HG02884 (cell line): Measurements from ENCODE around the gene WFDC13.
"Not testable (repeated sequence)": the region's sequence is repeated elsewhere in the genome, so short reads cannot be mapped to it uniquely, and the experiment has no call there.

ENCODE experiments used
- ATAC-seq: cut with Tn5 transposase; IDR thresholded peaks from one replicate; pipeline ENCODE4 v1.9.1; 2021; ENCODE audit warnings: mild to moderate bottlenecking, moderate library complexity; ENCODE audit not compliant: unreplicated experiment

The WFDC13 gene, protein sequence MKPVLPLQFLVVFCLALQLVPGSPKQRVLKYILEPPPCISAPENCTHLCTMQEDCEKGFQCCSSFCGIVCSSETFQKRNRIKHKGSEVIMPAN

DNA sequence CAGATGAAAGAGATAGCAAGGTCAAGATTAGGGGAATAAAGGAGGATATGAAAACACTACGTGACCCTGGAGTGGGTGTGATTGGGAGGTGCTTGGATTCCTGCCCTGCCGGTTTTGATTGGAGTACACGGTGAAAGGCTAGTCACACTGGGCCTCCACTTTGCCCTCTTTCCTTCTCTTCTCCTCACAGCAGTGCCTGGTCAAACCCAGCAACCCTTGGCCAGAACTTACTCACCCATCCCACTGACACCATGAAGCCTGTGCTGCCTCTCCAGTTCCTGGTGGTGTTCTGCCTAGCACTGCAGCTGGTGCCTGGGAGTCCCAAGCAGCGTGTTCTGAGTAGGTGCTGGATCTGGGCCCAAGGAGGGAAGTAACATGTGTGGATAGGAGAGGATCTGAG lies at the start of gene WFDC13:
Gene WFDC13 (plus strand): TSS at position 166 of the 400 bp plus-strand sequence. CDS start 86 bp downstream, at position 252.
- no peak for ATAC-seq

DNA sequence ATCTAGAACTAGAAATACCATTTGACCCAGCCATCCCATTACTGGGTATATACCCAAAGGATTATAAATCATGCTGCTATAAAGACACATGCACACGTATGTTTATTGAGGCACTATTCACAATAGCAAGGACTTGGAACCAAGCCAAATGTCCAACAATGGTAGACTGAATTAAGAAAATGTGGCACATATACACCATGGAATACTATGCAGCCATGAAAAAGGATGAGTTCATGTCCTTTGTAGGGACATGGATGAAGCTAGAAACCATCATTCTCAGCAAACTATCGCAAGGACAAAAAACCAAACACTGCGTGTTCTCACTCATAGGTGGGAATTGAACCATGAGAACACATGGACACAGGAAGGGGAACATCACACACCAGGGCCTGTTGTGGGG lies 44.8 kb upstream of the WFDC13 start:
- ATAC-seq = not testable (repeated sequence)

DNA sequence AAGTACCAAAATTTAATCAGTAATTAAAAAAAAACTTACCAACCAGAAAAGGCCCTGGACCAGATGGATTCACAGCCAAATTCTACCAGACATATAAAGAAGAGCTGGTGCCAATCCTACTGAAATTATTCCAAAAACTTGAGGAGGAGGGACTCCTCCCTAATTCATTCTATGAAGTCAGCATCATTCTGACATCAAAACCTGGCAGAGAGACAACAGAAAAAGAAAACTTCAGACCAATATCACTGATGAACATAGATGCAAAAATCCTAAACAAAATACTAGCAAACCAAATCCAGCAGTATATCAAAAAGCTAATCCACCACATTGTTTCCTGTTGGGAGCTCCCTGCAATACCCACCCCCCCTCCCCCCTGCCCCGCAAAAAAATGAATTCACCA lies 31.7 kb upstream of the WFDC13 start, which contains the start of gene WFDC11:
Gene WFDC11 (minus strand): TSS at position 101 of the 400 bp plus-strand sequence. CDS start 19,639 bp downstream, outside the sequence.
- no peak for ATAC-seq

DNA sequence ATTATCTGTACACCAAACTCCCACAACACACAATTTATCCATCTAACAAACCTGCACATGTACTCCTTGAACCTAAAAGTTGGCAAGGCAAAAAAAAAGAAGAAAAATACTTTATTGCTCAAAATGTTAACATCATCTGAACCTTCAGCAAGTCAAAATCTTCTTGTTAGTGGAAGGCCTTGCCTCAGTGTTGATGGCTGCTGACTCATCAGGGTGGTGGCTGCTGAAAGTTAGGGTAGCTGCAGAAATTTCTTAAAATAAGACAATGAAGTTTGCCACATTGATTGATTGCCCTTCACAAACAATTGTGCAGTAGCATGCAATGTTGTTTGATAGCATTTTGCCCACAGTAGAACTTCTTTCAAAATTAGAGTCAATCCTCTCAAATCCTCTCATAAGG lies 29.1 kb upstream of the WFDC13 start:
- ATAC-seq = no peak

DNA sequence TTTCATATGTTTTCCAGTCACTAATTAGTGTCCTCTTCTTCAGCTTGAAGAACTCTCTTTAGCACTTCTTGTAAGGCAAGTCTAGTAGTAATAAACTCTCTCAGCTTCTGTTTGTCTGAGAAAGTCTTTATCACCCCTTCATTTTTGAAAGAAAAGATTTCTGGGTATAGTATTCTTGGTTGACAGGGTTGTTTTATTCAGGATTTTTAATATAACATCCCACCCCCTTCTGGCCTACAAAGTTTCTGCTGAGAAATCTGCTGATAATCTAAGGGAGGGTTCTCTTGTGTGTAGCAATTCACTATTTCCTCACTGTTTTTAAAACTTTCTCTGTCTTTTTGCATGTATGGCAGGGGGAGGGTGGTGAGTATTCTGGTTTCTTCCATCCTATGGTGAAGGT lies 22.2 kb upstream of the WFDC13 start:
- ATAC-seq = no peak

DNA sequence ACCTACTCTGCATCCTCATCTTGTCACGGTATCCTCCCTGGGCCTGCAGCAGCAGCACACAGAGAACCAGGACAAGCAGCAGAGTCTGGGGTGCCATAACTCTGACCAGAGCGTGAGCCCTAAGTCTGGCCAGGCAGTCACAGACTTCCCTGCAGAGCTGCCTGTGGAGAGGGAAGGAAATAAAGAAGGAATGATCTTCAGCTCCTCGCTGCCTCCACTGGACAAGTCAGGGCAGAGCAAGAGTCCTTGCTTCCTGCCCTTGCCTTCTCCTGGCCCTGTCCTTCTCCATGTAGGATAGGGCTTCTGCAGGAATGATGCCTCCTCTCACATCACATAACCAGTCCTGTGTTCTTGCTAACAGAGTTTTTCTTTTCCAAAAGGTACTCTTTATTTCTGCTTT lies 15.9 kb upstream of the WFDC13 start:
- no peak for ATAC-seq

DNA sequence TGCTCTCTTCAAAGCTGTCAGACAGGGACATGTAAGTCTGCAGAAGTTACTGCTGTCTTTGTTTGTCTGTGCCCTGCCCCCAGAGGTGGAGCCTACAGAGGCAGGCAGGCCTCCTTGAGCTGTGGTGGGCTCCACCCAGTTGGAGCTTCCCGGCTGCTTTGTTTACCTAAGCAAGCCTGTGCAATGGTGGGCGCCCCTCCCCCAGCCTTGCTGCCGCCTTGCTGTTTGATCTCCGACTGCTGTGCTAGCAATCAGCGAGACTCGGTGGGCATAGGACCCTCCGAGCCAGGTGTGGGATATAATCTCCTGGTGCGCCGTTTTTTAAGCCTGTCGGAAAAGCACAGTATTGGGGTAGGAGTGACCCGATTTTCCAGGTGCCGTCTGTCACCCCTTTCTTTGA lies 8.5 kb upstream of the WFDC13 start:
- not testable (repeated sequence) for ATAC-seq

DNA sequence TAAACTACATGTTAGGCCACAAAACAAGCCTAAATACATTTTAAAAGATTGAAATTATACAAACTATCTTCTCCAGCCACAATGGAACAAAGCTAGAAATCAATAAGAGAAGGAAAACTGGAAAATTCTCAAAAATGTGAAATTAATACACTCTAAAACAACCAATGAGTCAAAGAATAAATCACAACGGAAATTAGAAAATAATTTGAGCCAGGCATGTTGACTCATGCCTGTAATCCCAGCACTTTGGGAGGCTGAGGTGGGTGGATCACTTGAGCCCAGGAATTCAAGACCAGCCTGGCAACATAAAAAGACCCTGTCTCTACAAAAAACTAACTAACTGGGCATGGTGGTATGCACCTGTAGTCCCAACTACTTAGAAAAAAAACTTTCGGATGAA lies 6.3 kb upstream of the WFDC13 start:
- no peak for ATAC-seq

DNA sequence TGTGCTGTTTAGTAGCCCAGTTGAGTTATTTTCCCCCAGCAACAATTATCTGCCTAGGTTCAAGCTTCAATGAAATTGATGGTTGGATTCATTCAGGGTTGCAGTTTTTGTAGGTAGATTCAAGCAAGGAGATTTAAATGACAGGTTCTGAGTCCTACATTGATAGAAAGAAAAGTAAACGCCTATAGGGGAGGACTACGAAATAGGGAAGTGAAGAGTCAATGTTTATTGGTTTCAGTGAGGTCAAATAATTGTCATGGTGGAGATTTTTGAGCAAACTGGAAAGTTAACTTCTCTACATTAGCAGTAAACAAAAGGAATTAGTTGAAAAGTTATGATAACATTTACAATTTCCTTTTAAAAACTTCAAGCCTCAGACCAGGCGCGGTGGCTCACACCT lies 734 bp upstream of the WFDC13 start:
- no peak for ATAC-seq

DNA sequence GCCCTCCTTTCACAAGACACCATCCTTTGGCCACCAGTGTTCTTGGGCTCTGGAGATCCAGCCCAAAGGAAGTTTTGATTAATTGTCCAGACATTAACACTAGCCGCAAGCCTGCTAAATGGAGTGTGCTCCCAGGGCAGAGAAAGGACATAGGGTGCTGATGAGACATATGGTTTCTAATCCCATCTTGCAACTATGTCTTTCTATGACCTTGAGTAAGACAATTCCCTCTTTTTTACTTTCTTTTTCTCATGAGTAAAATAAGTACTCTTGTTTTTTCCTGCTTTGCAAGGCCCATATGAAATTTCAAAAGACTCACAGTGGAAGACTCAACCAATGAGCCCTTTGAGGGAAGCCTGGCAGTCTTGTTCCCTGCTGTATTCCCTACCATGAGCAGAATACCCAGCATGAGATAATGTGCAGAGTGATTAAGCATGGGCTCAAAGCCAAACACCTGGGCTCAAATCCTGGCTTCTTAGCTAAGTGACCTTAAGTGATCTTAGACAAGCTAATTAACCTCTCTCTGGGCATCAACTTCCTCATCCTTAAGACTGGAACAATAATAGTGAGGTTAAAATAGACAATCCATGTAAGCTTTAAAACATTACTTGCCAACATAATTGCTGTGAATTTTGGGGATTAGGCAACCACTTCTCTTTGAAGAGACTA lies 3.3 kb downstream of the WFDC13 start, which contains the start of gene WFDC10B:
Gene WFDC10B (minus strand): TSS at position 51 of the 669 bp plus-strand sequence. CDS start 19,027 bp downstream, outside the sequence.
- no peak for ATAC-seq

DNA sequence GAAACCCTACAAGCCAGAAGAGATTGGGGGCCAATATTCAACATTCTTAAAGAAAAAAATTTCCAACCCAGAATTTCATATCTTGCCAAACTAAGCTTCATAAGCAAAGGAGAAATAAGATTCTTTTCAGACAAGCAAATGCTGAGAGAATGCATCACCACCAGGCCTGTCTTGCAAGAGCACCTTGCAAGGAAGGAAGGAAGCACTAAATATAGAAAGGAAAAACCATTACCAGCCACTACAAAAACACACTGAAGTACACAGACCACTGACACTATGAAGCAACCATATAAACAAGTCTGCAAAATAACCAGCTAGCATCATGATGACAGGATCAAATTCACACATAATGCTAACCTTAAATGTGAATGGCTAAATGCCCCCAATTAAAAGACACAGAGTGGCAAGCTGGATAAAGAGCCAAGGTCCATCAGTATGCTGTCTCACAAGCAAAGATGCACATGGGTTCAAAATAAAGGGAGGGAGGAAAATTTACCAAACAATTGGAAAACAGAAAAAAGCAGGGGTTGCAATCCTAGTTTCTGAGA lies 14.4 kb downstream of the WFDC13 start:
- ATAC-seq = not testable (repeated sequence)

DNA sequence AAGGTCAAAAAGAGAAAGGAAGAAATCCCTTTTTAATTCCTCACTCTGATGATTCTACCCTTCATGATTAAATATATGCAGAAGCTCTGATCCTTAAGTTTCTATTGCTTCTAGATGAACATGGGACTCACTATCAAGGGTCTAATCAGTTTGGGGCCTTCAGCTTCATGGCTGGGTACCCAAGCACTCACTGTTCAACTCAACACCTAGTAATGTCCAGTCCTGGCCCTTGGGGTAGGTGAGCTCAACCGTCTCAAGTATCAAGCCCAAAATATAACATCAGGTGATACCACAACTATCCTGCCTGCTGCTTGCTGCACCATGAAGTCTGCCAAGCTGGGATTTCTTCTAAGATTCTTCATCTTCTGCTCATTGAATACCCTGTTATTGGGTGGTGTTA lies 20.2 kb downstream of the WFDC13 start, which contains the start of gene SPINT4:
Gene SPINT4 (plus strand): TSS at position 301 of the 400 bp plus-strand sequence. CDS start 21 bp downstream, at position 322.
- ATAC-seq = no peak

DNA sequence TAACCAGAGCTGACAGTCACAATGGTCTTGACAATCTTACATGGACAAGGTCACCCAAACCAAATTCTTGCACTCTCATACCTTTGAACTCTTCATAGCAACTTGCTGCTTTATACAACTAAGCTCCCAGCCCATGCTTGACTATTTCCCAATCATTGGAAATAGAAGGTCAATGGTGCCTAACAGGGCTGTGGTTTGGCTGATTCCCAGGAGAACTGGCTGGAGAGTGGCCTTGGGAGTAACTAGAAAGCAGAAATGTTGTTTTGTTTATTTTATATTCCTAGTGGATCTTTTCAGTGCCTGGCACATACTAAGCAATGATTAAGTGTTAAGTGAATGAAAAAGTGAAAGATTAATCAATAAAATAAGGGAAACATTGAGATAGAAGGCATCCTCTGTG lies 23.3 kb downstream of the WFDC13 start:
- ATAC-seq = no peak

DNA sequence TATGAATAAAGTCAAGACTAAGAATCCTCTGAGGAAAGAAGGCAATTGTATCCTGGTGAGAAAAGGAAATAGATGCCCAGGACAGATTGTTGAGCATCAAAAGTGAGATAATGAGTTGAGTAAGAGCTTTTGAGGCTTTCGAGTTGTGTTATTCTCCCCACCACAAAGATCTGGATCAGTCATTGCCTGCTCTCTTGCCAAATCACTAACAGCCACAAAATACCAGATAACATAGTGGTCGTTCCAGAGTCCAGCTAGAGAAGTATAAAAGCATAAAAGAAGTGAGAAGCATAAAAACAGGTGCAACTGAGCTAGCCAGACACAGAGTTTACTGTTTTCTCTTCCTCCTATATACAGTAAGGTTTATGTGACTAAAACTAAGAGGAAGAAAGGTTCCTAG lies 25.2 kb downstream of the WFDC13 start:
- no peak for ATAC-seq

DNA sequence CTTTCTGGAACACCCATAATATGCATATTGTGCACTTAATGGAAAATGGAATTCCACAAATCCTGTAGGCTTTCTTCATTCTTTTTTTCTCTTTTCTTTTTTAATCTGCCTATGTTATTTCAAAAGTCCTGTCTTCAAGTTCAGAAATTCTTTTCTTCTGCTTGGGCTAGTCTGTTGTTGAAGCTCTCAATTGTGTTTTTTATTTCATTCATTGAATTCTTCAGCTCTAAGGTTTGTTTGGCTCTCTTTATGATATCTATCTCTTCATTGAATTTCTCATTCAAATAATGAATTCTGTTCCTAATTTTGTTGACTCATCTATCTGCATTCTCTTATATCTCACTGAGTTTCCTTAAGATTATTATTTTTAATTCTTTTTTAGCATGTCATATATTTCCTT lies 30.4 kb downstream of the WFDC13 start:
- no peak for ATAC-seq

DNA sequence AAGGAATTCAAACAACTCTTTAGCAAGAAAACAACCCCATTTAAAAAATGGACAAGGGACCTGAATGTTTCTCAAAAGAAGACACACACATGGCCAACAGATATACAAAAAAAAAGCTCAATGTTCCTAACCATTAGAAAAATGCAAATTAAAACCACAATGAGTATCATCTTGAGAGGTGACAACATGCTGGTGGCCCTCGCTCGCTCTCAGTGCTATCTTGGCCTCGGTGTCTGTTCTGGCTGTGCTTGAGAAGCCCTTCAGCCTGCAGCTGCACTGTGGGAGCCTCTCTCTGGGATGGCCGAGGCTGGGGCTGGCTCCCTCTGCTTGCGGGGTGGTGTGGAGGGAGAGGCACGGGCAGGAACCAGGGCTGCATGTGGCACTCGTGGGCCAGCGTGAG lies 33.7 kb downstream of the WFDC13 start:
- no peak for ATAC-seq

DNA sequence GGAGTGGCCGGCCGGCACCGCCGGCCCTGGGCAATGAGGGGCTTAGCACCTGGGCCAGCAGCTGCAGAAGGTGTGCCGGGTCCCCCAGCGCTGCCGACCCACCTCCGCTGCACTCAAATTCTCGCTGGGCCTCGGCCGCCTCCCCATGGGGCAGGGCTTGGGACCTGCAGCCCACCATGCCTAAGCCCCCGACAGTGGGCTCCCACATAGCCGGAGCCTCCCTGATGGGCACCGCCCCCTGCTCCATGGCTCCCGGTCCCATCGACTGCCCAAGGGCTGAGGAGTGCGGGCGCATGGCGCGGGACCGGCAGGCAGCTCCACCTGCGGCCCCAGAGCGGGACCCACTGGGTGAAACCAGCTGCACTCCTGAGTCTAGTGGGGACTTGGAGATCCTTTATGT lies 34.1 kb downstream of the WFDC13 start:
- no peak for ATAC-seq

DNA sequence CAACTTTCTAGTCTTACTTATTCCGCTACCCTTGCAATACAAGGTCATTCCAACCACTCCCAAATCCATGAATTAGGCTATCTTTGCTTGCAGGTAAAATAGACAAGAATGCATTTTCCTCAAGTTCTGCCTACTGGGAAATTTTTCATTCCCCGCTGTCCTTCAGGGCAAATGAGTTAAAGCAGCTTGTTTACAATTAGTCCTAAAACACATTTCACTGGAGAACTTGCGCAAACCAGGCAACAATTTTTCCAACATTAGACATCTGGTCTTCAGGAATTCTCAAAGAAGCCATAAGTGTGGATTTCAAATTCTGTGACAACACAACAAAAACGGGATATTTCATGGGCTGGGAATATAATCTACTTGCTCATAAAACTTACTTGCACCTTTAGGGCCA lies 40.8 kb downstream of the WFDC13 start:
- ATAC-seq = no peak

DNA sequence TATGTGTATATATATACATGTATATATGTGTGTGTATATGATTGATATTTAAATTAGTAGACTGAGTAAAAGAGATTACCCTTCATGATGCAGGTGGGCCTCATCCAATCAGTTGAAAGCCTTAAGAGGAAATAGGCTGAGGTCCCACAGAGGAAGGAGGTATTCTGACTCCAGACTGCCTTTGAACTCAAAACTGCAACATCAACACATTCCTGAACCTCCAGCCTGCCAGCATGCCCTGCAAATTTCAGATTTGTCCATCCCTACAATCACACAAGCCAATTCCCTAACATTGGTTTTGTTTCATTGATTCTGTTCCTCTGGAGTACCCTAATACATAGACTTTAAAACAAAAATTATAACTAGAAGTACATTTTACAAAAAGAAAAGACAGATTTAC lies 43.2 kb downstream of the WFDC13 start:
- ATAC-seq = no peak

DNA sequence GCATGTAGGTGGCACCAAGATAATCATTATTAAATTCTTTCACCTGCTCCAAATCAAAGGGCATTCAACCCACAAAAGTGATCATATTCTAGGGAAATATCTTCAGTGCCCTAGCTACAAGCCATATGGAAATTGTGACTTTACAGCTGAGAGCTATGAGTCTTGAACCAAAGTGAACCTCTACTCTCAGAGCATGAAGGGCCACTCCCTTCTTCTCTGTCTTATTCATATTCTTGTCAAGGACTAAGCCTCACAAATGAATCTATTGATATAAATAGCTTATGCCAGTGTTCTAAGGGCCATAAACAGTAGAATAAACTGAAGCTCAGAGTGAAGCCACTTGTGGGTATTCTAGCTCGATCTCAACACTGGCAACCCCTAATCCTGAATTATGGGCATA lies 49.9 kb downstream of the WFDC13 start:
- no peak for ATAC-seq

DNA sequence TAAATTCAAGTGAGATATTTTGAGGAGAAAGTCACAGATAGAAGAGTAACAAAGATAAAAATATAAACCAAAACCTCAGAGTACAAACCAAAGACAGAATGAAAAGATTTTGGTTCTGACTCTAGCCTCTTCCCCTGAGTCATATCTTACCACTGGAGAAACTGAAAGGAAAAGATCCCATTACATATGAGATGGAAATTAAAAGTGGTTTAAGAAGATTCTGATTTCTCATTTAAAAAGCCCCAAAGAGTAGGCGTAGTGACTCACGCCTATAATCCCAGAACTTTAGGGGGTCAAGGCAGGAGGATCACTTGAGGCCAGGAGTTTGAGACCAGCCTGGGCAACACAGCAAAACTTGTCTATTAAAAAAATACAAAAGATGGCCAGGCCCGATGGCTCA lies 50.9 kb downstream of the WFDC13 start:
- ATAC-seq = no peak

DNA sequence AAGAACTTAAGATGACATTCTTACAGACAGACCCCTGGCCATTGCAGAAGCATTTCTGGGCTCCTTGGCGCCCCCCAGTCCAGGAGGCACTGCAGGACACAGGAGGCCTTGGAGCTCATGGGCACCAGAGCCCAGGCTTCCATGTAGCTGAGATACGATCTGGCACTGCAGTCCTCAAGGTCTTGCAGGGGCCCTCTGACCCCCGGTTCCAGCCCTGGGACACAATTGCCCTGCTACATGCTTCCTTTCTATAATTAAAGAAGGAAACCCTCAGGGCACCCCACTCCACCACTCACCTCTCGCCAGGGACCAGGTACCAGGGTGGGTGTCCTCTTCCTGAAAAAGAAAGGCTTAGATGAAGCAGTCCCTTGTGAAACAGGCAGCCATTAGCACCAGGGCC lies 56.3 kb downstream of the WFDC13 start:
- no peak for ATAC-seq
